Testis (tissue), 3 donors: ENCODE data around the gene PRKCZ. TPM values are rescaled to one million over a fixed set of nuclear protein-coding genes. Genes with fewer than 3 reads are reported as not detected.

Experiments
- DNase-seq: peaks from one replicate; pipeline ENCODE4 v3.0.0-alpha.2; 2019
- H3K27ac ChIP-seq, 2 donors: fragments of 200-600 bp; sonication (generic); one replicate each; pipeline ENCODE4 v1.5.1; 2019
- H3K27me3 ChIP-seq: fragments of 200-600 bp; sonication (generic); one replicate; pipeline ENCODE4 v1.5.1; 2019
- H3K36me3 ChIP-seq: fragments of 200-600 bp; sonication (generic); one replicate; pipeline ENCODE4 v1.5.1; 2017; ENCODE audit warnings: low read depth; ENCODE audit errors: missing control alignments
- H3K4me1 ChIP-seq: fragments of 200-600 bp; sonication (generic); one replicate; pipeline ENCODE4 v1.5.1; 2019
- H3K4me3 ChIP-seq, 2 donors: fragments of 200-600 bp; sonication (generic); one replicate each; pipeline ENCODE4 v1.5.1; 2017 to 2019
- H3K9me3 ChIP-seq: fragments of 200-600 bp; sonication (generic); one replicate; pipeline ENCODE4 v1.5.1; 2017
- POLR2A ChIP-seq: fragments of 450-650 bp; IDR thresholded peaks from one replicate; pipeline ENCODE4 v1.6.1; 2017; ENCODE audit warnings: antibody characterized with exemption, mild to moderate bottlenecking, moderate library complexity
- WGBS, 2 donors: methylation state at CpG; one replicate each; pipeline ENCODE4 v1.1.5; 2018; 5-methylcytosine and 5-hydroxymethylcytosine counted together
- intact Hi-C: fragments of 100-400 bp; cut with DNase I; formaldehyde crosslinking; loops from one replicate; pipeline ENCODE4 v1.15.1; 2023; ENCODE audit warnings: low total_unique reads
- polyA plus RNA-seq: library from polyadenylated mRNA; stranded (reverse); fragments of 350-450 nt; fragmentation: Illumina TruSeq; extraction: RNeasy Lipid Tissue Mini Kit (QIAGEN cat#74804); gene quantifications from one replicate; pipeline ENCODE4 v1.2.3, GENCODE V29; 2014; ENCODE audit warnings: low read depth, low replicate concordance; ENCODE audit not compliant: insufficient read depth
- total RNA-seq, 2 donors: library from RNA; depleted of rRNA; stranded (reverse); fragments of >200 nt; gene quantifications; one replicate each; pipeline ENCODE4 v1.2.3, GENCODE V29; 2016
- TF ChIP-seq, protein P1 (sequence below), 3 experiments: fragments of 450-650 bp in 2 of 3; fragments of 200-600 bp in 1 of 3; sonication (generic) in 1 of 3; IDR thresholded peaks; one replicate each; pipeline ENCODE4 v1.5.1; 2016 to 2019; ENCODE audit warnings: antibody characterized with exemption in 3 of 3, mild to moderate bottlenecking in 2 of 3, moderate library complexity in 1 of 3

The PRKCZ gene
- total and polyA plus RNA-seq, 3 donors from 2014 or later, result 86.4 to 142 (median 123) TPM

DNA sequence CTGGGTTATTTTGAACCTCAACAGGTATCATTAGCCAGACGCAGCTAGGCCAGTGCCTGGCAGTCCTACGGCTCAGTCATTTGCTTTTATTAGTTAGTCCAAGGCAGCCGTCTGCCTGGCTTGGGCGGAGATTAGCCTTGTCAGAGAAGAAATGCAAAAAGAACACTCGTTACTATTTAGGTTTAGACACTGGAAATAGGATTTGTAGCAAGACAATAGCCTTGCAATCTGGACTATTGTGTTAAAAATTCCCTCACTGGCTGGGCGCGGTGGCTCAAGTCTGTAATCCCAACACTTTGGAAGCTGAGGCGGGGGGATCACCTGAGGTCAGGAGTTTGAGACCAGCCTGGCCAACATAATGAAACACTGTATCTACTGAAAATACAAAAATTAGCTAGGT lies 11.0 kb upstream of the PRKCZ start:
- H3K27ac ChIP-seq, result no peak overlapping the region
- no peaks in the 10 kb centered on the region for H3K9me3 ChIP-seq
- H3K36me3 ChIP-seq, result no peaks in the 10 kb centered on the region
- intact Hi-C loops, result no loop called here
- no peaks in the 10 kb centered on the region for H3K27me3 ChIP-seq
- H3K4me3 ChIP-seq, result no peak overlapping the region
- TF ChIP-seq, protein P1, sequence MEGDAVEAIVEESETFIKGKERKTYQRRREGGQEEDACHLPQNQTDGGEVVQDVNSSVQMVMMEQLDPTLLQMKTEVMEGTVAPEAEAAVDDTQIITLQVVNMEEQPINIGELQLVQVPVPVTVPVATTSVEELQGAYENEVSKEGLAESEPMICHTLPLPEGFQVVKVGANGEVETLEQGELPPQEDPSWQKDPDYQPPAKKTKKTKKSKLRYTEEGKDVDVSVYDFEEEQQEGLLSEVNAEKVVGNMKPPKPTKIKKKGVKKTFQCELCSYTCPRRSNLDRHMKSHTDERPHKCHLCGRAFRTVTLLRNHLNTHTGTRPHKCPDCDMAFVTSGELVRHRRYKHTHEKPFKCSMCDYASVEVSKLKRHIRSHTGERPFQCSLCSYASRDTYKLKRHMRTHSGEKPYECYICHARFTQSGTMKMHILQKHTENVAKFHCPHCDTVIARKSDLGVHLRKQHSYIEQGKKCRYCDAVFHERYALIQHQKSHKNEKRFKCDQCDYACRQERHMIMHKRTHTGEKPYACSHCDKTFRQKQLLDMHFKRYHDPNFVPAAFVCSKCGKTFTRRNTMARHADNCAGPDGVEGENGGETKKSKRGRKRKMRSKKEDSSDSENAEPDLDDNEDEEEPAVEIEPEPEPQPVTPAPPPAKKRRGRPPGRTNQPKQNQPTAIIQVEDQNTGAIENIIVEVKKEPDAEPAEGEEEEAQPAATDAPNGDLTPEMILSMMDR (IDR thresholded peaks at IDR 0.05), result no peak
- TF ChIP-seq POLR2A, result no peak
- no peaks in the 10 kb centered on the region for H3K4me1 ChIP-seq
- WGBS, 2 donors, result 83 to 91% methylated on average over 8 of the region's 8 CpGs
- DNase-seq, result no peak

GRCh38 chr1:2041305-2041704 lies 8.9 kb upstream of the PRKCZ start:
- Histone ChIP-seq H3K9me3 (no peaks in the 10 kb centered on the region), H3K4me3 (no peak overlapping the region), H3K4me1 (peaks cover 5% of the 10 kb centered on the region), H3K27ac (no peak overlapping the region), H3K27me3 (no peaks in the 10 kb centered on the region), H3K36me3 (no peaks in the 10 kb centered on the region)
- no peak for TF ChIP-seq POLR2A
- TF ChIP-seq, protein P1 (IDR thresholded peaks at IDR 0.05), result no peak
- DNase-seq, result no peak
- 84 to 85% methylated on average over 14 to 15 of the region's 15 CpGs for WGBS, 2 donors
- intact Hi-C loops, result loop anchor here (5.0 kb wide), 1 partner anchor 99 kb away; no protein-coding TSS in a partner anchor

- 91 to 95% methylated on average over 3 to 4 of the region's 4 CpGs for WGBS, 2 donors
- no peak overlapping the region for H3K27ac ChIP-seq
- no peak for DNase-seq
- TF ChIP-seq POLR2A, result no peak
- TF ChIP-seq, protein P1 (IDR thresholded peaks at IDR 0.05), result no peak
- H3K4me3 ChIP-seq, result no peak overlapping the region
- peaks cover 5% of the 10 kb centered on the region for H3K4me1 ChIP-seq
- no peaks in the 10 kb centered on the region for H3K9me3 ChIP-seq
- no peaks in the 10 kb centered on the region for H3K27me3 ChIP-seq
- intact Hi-C loops, result loop anchor here (5.0 kb wide), 1 partner anchor 100 kb away; no protein-coding TSS in a partner anchor
- H3K36me3 ChIP-seq, result no peaks in the 10 kb centered on the region
These were observed 8.3 kb upstream of the PRKCZ start for GRCh38 chr1:2041887-2042286.

DNA sequence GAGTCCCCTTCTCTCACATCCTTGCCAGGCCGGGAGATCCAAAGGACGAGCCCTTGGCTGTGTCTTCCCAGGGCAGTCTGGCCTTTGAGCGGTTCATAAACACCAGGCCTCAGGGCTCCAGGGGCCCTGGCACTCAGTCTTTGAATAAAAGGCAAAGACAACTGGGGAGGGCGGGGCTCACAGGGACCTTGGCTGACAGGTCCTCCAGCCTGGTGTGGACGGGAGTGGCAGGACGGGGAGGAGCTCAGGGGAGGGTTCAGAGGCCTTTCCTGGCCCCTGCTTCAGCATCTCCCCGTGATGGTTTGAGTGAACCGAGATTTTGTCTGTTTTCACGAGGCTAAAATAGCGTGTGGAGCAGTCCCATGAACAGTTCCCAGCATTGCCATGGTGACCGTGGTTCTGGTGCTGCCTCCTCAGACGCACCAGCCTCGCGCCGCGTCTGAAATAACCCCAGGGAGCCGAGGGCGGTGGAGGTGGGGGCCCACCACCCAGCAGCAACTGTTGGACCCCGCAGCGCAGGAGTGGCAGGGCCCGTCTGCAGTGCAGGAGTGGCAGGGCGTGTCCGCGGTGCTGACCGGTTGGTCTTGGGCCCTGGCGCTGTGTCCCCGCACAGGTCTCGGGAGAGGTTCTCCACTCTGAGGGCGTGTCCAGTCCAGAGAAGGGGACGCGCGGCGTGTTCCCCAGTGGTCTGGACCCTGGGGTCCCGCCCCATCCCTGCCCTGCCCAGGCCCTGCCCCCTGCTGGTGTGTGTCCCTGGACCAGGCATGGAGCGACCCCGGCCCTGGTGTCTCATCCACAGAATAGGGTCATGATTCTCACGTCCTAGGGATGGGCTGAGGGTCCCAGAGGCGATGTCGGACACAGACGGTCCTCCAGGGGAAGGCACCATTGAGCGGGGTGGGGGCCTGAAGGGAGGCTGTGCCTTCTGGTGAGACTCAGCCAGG lies 7.1 kb upstream of the PRKCZ start:
- Histone ChIP-seq H3K9me3 (no peaks in the 10 kb centered on the region), H3K27me3 (no peaks in the 10 kb centered on the region), H3K36me3 (no peaks in the 10 kb centered on the region), H3K27ac (no peak overlapping the region), H3K4me1 (peaks cover 5% of the 10 kb centered on the region), H3K4me3 (no peak overlapping the region)
- no peak for TF ChIP-seq POLR2A
- TF ChIP-seq, protein P1 (IDR thresholded peaks at IDR 0.05), result no peak
- intact Hi-C loops, result loop anchor here (5.0 kb wide), 1 partner anchor 101 kb away; no protein-coding TSS in a partner anchor
- WGBS, 2 donors, result 85 to 91% methylated on average over 15 to 41 of the region's 41 CpGs
- no peak for DNase-seq
